Measurements from ENCODE around the gene RNF4.

- TF ChIP-seq, protein P1, sequence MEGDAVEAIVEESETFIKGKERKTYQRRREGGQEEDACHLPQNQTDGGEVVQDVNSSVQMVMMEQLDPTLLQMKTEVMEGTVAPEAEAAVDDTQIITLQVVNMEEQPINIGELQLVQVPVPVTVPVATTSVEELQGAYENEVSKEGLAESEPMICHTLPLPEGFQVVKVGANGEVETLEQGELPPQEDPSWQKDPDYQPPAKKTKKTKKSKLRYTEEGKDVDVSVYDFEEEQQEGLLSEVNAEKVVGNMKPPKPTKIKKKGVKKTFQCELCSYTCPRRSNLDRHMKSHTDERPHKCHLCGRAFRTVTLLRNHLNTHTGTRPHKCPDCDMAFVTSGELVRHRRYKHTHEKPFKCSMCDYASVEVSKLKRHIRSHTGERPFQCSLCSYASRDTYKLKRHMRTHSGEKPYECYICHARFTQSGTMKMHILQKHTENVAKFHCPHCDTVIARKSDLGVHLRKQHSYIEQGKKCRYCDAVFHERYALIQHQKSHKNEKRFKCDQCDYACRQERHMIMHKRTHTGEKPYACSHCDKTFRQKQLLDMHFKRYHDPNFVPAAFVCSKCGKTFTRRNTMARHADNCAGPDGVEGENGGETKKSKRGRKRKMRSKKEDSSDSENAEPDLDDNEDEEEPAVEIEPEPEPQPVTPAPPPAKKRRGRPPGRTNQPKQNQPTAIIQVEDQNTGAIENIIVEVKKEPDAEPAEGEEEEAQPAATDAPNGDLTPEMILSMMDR (IDR thresholded peaks at IDR 0.05) = no peak
- TF ChIP-seq POLR2A (IDR thresholded peaks at IDR 0.05) = no peak
Observed at GRCh38 chr4:2526559-2526958, 57.7 kb downstream of the RNF4 start.

Data from uterus (tissue), 2 donors.